Heart left ventricle (tissue), 13 donors: Measurements from ENCODE around the gene TSC1.

Experiments used
- POLR2A ChIP-seq, 2 donors: fragments of 450-650 bp; IDR thresholded peaks; one replicate each; pipeline ENCODE4 v1.6.1; 2017; ENCODE audit warnings: antibody characterized with exemption in 2 of 2, mild to moderate bottlenecking in 2 of 2, moderate library complexity in 2 of 2
- TF ChIP-seq, protein P1 (sequence below), 12 donors: fragments of 200-600 bp; sonication (generic) in 4 of 12; IDR thresholded peaks; one replicate each; pipeline versions ENCODE4 v1.5.0 to v1.8.0; 2018 to 2022; ENCODE audit warnings: antibody characterized with exemption in 12 of 12, mild to moderate bottlenecking in 5 of 12
- donor health status: ischemic (EF 13 %, LVEDD 7.1; RV severe dilation, severe dysfunction).
- donor health status: DM: no; HTN: yes; CAD: no.
- donor health status: DM: no; HTN: no; CAD: no.
- donor health status: ischemic (EF 25% LVEDD 6.9; RV normal size, moderate dysfunction).
- donor health status: ischemic (EF 25% LVEDD 5.7; RV mildly dilated, moderate dysfunction).
- donor health status: ischemic (EF 35%, LVEDD 5.7; RV mildly dilated, moderate dysfunction).
- donor health status: nonischemic (EF 11% LVEDD 7.7; RV severe dilation, severe dysfunction).
- donor health status: DM: yes; HTN: yes; CAD: no.
- donor health status: PGD.
- donor health status: ischemic (EF 29% LVEDD 5.4; RV normal size, mild dysfunction).
- donor health status: nonischemic (EF 23%, LVEDD 6.1; RV moderate dilation, normal function).

DNA sequence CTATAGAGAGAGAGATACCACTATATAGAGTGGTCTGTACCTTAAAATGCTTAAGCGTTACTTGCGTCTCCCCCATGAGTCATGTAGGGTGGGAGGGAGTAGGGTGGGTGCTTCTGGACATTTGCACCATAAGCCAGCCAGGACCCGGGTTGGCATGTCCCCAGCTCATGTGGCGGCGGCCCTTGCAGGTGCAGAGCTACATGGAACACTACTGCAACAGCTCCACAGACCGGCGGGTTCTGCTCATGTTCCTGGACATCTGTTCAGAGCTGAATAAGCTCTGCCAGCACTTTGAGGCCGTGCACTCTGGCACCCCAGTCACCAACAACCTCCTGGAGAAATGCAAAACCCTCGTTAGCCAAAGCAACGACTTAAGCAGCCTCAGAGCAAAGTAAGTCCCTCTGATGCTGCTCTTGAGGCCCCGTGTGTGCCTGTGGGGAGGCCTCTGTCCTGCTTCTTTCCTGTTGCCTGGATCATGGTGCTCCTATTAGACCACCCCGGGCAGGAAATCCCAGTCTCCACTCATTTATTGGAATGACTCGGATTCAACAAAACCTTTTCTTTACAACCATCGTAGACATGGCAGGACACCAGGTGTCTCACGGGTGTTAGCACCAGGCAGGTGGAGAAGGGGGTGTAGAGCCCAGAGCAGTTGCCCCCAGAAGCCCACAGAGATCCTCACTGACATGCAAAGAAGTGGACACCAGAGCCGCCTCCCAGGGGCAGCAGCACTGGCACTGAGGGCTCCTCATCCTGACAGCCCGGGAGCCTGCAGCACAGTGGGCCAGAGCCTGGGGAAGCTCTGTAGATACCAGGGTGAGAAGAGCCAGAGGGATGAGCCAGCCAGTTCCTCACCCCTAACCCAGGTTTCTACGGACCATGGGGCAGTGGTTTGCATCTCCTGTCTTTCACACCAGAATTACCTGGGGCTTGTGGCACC lies 57.0 kb downstream of the TSC1 start:
- no peak for TF ChIP-seq POLR2A (IDR thresholded peaks at IDR 0.05)
- TF ChIP-seq, protein P1, sequence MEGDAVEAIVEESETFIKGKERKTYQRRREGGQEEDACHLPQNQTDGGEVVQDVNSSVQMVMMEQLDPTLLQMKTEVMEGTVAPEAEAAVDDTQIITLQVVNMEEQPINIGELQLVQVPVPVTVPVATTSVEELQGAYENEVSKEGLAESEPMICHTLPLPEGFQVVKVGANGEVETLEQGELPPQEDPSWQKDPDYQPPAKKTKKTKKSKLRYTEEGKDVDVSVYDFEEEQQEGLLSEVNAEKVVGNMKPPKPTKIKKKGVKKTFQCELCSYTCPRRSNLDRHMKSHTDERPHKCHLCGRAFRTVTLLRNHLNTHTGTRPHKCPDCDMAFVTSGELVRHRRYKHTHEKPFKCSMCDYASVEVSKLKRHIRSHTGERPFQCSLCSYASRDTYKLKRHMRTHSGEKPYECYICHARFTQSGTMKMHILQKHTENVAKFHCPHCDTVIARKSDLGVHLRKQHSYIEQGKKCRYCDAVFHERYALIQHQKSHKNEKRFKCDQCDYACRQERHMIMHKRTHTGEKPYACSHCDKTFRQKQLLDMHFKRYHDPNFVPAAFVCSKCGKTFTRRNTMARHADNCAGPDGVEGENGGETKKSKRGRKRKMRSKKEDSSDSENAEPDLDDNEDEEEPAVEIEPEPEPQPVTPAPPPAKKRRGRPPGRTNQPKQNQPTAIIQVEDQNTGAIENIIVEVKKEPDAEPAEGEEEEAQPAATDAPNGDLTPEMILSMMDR (IDR thresholded peaks at IDR 0.05), result no peak
